Measurements from ENCODE around the gene LDLRAD4.
"Not testable (repeated sequence)": the region's sequence is repeated elsewhere in the genome, so short reads cannot be mapped to it uniquely, and the experiment has no call there.

Gene LDLRAD4

DNA sequence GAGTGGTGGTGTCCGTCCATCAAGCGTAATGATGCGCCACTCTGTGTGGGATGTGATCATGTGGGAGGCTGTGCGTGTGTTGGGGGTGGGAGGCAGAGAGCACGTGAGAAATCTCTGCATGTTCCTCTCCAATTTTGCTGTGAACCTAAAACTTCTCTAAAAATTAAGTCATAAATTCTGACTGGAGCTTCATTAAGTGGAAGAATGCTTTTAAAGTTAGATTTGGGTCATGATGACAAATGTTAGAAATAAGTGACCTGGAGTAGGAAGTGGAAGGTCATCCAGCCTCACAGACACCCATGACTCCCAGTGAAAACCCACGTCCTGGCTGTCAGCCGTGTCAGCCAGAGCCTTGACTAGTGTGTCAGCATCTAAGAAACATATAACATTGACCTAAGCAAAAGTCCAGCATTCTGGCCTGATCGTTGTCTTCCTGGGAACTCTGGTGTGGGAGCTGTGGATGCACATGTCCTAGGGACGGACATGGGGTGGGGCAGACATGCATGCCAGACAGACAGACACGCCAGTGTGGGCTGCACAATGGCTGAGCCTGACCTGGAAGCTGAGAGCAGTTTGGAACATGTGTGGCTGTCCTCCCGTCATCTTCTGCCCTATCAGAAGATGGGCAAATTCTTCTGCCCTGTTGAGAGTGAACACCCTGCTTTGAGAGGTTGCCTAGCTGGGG is 262.2 kb downstream of the LDLRAD4 start:
- peak; percentile 79 for FAIRE-seq

DNA sequence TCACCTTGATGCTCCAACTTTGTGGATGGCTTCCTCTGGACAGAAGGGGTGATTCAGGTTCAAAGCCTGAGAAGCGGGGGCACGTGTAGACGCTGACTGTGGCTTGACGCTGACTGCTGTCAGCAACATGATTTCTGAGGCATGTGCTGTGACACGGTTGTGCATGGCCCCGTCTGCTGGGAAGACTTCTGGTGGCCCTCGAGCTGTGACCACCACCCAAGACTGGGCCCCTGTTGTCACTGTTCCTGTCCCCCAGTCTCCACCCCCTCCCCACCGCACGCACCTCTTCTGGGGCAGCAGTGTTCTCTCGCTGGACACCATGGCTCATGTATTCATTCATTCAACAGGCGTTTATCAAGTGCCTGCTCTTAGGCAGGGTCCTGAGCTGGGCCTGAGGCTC is 262.8 kb downstream of the LDLRAD4 start:
- FAIRE-seq = no peak

DNA sequence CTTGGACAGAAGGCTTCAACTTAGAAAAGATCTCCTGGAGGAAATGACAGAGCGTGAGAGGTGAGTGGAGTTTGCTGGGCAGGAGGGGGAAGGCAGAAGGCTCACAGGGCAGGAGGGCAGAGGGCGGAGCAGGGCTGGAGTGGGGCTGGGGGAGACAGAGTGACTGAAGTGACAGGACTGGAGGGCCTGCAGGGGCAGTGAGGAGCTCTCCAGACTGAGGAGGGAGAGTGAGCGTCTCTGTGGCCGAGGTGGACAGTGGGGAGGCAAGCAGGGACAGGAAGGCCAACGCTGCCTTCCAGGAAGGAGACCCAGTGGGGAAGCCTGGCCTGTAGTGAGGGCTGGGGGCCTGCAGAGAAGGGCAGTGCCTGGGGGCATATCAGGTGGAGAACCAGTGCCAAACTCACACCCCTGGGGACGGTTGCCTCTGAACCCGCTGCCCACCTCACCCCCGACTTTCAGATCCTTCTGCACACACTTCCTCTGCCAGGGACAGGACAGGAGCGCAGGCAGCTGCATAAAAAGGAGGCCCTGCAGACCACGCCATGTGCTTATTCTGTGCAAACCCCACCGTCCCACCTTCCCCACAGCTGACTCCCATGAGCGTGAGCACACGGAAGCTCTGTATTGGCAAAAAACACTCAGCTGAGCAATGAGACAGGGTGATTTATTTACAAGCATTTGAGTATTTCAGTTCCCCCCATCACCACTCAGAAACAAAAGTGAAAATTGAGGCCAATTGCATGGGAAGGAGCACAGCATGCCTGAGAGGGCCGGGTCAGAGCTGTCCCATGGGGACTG is 263.5 kb downstream of the LDLRAD4 start:
- FAIRE-seq = no peak

DNA sequence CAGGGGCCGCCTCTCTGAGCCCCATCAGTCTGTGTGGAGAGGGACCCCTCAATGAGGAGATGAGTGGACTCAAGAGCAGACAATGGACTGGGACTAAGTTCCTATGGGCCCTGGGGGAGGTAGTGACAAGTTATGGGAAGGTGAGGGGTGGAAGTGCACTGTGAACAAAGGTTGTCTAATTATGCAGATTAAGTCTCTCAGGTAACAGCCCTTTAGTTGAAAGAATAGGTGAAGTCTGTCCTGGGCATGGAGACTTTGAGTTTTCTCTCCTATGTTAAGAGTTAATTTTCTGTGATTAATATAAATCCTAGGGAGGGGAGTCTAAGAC is 264.0 kb downstream of the LDLRAD4 start:
- FAIRE-seq = no peak

DNA sequence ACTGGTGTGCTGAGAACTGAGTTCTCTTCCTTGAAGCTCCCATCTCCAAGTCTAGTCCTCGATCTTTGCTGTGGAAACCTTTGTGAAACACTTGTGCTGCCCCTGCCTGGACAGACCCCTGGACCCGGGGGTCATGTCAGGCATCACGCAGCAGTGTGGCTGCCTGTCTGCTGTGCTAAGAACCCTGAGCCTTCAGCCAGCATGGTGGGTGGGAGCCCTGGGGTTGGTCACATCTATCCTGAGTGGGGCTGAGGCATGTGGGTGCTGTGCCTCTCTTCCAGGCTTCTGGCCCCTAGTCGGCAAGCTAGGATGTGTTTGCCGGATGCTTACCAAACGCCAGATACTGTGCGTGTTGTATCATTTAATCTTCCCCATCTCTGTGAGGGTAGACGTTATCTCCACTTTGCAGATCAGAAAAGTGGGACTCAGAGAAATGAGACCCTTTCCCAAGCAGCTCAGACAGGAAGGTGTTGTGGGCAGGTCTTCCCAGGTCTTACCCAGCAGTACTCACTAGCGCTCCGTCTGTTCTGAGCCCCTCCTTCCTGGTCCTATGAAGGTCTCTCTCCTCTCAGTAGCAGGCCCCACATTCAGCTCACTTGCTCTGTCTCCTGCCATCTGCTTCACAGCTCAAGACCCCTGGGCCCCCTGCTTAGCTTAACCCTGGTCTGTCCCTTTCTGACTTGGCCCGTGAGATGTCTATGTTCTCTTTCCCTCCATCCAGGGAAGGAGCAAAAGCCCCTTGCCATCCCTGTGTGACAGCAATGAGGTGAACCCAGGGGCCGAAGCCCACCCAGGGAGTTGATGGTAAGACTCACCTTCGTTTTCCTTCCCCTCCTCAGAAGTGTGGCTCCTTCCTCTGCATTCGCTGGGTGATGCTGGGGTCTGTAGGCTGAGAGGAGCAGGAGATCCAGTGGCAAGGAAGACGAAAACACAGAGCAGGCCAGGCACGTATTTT is 265.0 kb downstream of the LDLRAD4 start:
- FAIRE-seq = no peak

DNA sequence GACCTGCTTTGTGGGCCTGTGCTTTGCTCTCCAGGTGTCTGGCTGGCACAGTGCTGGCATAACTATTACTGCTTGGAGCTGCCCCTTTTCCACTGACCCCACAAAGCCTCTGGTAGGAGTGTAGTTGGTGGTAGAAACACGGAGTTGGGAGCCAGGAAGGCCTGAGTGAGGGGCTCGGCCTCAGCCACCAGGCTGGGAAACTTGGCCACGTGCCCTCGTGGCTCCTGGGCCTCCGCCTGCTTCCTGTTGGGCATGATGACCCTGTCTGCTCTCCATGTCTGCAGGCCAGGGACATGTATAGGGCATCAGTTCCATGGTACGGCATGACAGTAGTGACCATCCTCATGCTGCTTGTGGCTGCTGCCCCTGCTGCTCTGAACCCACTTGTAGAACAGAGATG is 266.6 kb downstream of the LDLRAD4 start:
- FAIRE-seq = no peak

DNA sequence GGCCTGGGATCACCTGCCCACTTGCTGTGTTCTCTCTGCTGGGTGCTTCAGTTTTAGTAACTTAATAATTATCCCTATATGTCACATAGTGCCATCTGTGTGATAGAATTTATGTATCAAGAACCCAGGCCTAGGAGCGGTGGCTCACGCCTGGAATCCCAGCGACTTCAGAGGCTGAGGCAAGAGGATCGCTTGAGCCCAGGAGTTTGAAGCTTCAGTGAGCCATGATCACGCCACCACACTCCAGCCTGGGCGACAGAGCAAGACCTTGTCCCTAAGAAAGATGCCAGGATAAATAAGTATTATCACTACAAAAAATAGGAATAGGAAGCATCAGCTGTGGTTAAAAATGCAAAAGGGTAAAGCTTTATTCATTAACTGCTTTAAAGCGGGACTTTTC is 267.0 kb downstream of the LDLRAD4 start:
- no peak for FAIRE-seq

DNA sequence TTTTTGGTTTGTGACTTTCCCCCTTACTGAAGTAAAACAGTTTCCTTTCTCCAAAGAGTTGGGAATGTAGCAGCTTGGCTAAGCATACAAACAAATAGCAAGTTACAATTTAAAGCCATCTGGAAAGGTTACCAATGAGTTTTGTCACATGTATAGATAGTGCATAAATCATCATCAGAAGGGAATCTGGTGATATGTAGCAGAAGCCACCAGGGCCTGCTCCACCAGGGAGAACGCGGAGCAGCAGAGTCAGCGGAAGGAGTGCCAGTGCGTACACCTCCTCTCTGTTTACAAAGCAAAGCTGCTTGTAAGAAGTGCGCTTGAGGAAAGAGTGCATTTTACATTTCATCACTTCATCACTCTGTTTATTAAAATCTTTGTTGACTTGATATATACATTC is 267.7 kb downstream of the LDLRAD4 start:
- no peak for FAIRE-seq

DNA sequence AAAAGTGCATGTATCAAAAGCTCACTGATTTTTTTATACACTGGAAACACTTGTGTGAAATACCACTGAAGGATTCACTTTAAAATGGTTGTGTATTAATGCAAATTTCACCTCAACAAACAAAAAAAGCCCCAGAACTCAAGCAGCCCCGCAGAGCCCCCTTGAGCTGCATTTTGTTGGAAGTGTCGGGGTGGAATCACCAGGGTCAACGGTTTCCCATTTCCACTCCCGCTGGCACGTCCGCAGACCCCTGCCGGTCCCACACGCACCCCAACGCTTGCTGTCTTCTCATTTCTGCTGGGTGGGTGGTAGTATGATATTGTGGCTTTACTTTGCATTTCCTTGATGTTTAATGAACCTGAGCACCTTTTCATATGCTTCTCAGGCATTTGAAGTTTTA is 268.1 kb downstream of the LDLRAD4 start:
- FAIRE-seq = no peak

DNA sequence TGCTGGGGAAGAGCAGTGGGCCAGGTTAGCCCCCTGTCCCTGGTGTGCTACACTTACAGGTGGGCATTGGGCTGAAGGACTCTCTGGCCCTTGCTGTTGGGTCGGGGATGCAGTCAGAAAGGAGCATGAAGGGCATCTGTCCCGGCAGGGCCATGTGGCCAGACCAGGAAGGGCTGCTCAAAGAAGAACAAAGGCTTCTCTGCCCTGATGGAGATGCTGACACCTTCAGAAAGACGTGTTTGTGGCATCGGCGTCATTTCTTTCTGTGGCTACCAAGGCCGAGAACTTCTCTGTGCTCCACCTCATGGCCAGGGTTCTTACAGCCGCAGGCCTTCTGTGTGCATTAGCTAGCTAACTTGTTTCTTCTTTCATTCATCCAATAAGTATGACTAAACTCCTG is 268.7 kb downstream of the LDLRAD4 start:
- FAIRE-seq = no peak

DNA sequence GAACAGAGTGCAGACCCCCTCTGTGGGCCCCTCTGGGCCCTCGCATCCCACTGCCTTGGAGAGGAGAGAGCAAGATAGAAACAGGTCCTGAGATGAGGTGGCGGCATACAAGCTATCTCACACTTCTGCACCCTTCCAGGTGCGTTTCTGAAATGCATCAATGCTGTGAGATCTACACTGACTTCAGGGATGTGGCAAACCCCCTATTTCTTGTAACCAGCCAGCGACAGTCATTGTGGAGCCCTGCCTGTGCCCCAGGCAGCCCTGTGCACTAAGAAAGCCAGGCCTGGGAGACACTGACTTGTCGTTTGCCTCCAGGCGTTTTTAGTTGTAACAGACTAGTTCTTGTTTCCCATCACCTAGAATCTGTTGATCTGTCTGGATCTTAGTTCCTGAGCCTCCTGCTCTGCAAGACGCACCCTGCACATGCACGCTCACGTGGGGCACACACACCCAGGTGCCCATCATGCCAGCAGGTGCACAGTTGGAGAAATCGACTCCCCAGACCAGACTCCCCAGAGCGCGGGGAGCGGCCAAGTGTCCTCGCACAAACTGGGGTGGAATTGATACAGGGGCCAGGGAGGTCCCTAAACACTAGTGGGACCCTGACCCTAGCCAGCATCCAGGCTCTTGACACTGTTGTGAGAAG is 269.8 kb downstream of the LDLRAD4 start:
- no peak for FAIRE-seq

DNA sequence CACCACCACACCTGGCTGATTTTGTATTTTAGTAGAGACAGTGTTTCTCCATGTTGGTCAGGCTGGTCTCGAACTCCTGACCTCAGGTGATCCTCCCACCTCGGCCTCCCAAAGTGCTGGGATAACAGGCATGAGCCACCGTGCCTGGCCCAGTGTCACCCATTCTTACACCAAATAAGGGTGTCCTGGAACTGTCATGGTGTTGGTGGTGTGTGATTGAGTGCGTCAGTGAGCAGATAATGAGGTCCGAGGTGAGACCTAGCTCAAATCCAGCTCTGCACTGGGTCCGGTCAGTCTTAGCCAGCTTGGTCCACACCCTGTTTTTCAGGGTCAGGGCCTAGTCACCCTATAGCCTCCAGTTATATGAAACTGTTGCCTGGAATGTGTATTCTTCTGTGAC is 270.7 kb downstream of the LDLRAD4 start:
- not testable (repeated sequence) for FAIRE-seq

DNA sequence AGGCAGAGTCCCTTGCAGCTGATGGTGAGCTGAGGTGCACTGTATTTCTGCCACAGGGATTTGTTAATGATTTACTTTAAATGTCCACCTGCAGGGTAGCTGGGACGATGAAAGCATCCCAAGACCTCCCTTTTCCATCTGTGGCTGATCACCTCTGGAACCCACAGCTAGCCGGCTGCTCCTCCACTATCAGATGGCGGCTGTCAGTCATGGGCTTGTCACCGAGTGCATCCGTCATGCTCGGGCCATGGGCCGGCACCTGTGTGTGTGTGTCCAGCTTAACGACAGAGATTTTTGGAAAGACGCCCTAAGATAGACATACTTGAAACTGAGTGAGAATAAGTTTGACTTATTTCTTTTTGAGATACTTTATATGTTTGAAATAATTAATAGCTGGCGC is 272.6 kb downstream of the LDLRAD4 start:
- no peak for FAIRE-seq

DNA sequence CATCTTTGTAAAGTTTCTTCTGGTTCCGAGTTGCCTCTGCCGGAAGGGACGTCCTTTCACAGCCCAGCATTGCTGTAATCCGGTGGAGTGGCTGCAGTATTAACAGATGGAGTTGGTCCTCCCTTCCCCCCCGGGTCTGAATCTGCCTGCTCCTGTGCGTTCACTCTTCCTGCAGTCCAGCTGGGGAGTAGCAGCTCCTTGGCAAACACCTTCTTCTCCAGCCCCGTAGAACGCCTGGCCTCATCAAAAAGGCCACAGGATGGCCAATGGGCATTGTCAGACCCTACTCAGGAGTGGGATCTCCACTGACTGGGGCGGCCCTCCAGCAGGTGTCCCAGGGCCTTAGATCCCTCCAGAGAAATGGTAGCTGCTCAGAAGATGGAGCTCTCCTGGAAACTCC is 273.8 kb downstream of the LDLRAD4 start:
- no peak for FAIRE-seq

DNA sequence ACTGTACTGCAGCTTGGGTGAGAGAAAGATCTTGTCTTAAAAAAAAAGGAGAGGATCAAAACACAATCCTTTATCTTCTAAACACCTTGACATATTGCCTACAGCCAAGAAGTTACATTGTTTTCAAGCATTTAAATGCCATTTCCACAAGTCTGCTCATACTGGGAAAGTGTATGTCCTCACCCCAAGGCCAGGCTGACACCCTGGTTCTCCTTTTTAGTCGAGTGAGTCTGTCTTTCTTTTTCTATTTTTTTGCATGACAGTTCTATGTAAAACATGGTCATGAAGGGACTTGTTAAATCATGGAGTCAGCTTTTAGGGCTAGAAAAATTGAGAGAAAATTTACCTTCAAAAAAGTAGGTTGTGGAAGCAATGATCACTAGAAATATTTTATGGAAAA is 274.5 kb downstream of the LDLRAD4 start:
- no peak for FAIRE-seq

DNA sequence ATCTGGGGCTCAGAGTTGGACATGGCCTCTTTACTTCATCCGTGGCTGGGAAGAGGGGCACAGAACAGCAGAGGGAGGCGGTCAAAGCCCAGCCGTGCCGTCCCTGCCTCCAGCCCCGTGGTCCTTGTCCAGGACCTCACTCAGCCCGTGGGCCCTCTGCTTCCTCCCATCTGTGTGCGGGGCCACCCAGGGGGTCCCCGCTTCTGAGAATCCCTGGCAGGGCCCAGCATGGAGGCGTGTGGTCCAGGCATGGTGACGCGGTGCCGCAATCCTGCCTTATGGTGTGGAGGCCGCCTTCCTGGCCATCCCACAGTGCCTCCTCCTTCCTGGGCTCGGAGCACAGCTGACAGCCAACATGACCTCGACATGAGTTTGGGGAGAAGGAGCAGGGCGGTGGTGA is 275.2 kb downstream of the LDLRAD4 start:
- FAIRE-seq = no peak

DNA sequence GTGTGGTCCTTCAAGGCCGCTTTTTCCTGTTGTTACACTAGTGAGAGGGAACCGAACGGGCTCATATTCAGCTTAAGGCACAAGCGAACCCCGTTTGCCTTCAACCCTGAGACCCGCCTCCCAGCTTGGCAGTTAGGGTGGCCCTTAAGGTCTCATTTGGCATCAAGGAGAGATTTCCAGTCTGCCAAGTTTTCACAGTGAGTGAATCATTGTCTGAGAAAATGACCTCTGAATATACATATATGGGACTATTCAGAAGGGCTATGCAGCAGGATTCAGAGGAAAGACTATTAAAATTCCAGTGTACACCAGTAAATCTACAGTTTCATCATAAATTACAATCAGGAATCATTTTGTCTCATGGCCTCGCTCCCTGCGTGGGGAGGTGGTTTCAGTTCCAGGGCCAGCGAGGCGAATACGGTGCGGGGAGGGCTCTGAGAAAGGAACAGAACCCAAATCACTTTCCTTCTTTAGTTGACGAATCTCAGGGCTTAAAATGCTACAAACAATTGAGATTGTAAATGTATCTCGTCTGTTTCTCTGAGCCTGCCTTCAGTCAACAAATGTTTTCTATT is 276.4 kb downstream of the LDLRAD4 start:
- no peak for FAIRE-seq

DNA sequence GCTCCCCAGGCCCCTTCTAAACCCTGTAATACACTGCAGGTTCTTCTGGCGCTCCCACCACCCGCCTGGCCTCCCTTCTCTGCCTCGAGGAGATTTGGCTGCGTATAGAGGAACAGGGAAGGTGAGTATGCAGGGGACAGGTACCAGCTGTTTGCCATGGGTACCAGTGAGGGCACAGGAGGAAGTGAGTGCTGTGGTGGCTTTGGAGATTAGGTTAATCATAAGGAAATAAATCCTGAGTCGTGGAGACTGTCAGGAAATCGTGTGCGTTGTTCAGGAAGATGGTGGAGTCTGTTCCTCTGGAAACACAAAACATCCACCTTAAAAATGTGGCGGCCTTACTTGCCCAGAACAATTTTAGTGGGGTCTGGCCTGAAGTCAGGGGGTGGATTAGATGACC is 277.4 kb downstream of the LDLRAD4 start:
- FAIRE-seq = no peak

DNA sequence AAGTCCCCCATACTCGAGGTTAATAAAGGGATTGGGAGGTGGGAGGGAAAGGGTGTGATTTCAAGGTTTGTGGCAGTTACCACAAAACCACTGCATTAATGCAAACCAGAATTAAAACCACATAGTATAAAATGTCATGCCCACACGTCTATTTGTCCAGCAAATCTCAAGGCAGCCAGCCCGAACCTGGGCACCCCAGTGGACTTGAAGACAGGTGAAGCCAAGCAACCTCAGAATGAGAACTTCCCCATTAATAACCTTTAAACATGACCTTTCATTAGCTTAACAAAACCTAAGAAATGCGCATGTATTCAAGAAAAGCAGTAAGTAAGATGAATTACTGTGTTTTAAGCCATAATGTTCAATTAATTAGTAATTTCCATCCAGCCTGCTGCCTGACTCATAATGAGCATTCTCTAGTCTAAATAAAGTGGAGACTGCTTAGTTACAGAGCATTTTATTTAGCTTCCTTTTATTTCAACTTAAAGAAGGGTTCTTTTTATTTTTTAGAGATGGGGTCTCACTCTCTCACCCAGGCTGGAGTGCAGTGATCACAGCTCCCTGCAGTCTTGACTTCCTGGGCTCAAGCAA is 278.2 kb downstream of the LDLRAD4 start:
- FAIRE-seq = no peak

DNA sequence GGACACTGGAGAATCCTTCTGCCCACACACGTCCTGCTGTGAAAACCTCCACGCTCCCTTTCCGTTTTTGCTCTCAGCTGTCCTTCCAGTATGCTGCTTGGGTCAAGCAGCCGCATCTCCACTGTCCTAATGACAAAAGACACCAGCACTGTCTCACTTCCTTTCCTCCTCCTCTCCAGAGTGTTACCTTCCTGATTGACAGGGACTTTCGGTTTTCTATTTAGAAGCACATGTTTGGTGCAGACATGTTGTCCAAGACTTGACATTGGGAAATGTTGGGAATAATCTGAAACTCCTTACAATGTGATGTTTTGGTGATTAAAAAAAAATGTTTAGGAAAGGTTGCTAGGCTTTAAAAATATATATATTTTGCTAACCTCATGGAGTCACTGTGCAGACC is 281.2 kb downstream of the LDLRAD4 start:
- no peak for FAIRE-seq

DNA sequence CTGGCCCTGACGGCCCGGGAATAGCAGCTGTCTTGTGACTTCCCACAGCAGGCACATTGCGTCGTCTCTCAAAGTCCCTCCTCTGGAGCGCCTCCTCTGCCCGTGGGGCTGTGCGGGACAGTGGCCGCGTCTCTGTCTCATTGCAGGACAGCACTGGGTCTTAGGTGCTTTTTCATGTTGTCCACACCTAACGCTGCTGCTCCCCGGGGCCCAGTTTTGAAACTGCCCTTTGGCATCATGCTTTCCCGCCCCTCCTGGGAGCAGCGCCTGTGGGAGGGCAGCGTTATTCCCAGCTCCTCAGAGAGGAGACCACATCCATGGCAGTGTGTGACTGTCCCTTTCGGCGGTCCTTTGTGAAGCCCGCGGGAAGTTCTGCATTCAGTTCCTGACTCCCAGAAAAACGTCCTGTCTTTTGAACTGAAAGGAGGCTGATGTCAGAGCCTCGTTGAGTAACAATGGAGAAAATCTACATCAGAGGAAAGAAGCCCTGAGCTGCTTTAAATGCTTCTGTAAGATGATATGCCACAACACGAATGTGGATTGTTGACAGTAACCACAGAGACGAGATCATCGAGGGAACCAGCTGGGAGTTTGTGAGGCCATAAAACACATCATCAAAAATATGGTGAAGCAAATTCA is 281.8 kb downstream of the LDLRAD4 start:
- no peak for FAIRE-seq

All from endometrium (tissue), 2 donors.